Right renal cortex interstitium (tissue), 3 donors: Measurements from ENCODE around the gene COL1A1. TPM values are rescaled to one million over a fixed set of nuclear protein-coding genes. Genes with fewer than 3 reads are reported as not detected.

Source experiments
- DNase-seq, 3 donors: peaks; one replicate each; pipeline ENCODE4 v3.0.0-alpha.2; 2013; ENCODE audit warnings: low read depth in 3 of 3, low spot score in 2 of 3
- polyA plus RNA-seq, 3 donors: library from polyadenylated mRNA; unstranded; fragments of 120-200 nt; gene quantifications; one replicate each; pipeline ENCODE4 v1.2.1, GENCODE V29; 2013; ENCODE audit not compliant: insufficient read length in 3 of 3

COL1A1 gene
- polyA plus RNA-seq, 3 donors: 367 to 390 (median 375) TPM

DNA sequence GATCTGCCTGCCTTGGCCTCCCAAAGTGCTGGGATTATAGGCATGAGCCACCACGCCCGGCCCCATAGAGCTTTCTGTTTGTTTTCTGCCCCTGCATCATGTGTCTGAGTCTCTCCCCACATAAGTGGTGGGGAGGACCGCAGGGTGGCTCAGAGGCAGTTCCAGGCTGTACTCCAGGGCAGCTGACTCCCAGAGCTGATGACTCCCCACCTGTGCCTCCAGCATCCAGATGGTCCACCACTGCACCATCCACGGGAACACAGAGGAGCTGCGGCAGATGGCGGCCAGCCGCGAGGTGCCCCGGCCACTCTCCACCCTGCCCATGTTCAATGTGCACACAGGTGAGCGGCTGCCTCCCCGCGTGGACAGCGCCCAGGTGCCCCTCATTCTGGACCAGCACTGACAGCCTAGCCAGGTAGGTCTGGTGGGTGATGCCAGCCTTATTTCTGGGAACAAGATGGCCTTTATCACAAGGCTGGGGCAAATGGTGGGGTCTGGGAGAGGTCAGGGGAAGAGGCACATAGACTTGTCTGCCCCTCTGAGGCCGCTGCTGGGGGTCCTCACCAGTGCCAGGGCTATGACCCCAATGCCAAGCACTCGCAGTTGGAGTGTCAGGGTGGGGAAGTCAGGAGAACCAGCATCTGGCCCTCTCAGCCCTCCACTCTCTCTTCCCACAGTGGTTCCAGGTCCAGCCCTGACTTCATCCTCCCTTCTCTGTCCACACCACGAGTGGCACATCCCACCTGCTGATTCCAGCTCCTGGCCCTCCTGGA is 26.2 kb downstream of the COL1A1 start:
- DNase-seq: no peak

GRCh38 chr17:50174444-50174843 is 27.0 kb downstream of the COL1A1 start:
- DNase-seq: no peak

DNA sequence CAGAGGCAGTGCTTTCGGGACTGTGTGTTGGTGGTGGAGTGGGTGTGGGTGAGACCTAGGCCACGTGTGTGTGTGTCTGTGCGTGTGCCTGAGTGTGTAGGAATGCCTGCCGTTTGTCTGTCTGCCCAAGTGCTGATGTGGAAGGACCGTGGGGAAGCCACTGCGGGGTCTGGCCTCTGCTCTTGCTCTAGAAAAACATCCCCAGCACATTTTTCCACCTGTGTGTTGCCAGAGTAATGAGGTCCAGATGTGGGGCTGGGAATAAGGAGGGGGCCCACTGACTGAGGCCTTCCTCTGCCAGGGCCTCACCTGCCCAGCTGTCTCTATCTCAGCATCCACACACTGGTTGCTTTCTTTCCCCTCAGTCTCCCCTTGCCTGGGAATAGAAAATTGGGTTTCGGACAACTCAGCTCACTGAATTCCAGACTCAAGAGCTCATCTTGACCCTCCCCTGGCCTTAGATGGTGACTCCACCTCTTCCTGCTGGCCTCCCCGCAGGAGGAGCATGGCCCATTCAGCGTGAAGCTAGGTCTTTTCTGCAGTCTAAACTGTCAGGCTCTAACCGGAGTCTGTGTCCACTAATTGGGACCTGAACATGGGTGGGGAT is 28.0 kb downstream of the COL1A1 start:
- no peak for DNase-seq

DNA sequence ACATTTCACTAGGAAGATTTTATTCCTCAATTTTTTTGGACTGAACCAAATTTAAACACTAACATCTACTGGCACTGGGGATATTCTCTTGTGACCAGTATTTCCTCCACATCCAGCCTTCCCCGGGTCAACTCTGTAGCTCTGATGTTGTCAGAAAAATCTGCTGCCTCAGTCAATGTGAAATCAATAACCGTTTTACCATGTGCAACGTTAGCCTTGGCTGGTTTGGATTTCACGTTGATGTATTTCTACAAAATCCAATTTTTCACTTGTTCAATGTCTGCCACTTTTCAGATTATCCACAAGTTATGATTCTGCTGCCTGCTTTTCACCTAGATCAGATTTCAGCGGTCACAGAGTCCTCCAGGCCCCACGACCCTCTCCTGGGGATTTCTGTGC is 28.5 kb downstream of the COL1A1 start:
- no peak for DNase-seq

- no peak for DNase-seq
Measured at GRCh38 chr17:50172130-50172529, 29.3 kb downstream of the COL1A1 start.

GRCh38 chr17:50171371-50172071 is 29.9 kb downstream of the COL1A1 start:
- DNase-seq: no peak

- DNase-seq: no peak
Measured at GRCh38 chr17:50170662-50171370, 30.6 kb downstream of the COL1A1 start.

DNA sequence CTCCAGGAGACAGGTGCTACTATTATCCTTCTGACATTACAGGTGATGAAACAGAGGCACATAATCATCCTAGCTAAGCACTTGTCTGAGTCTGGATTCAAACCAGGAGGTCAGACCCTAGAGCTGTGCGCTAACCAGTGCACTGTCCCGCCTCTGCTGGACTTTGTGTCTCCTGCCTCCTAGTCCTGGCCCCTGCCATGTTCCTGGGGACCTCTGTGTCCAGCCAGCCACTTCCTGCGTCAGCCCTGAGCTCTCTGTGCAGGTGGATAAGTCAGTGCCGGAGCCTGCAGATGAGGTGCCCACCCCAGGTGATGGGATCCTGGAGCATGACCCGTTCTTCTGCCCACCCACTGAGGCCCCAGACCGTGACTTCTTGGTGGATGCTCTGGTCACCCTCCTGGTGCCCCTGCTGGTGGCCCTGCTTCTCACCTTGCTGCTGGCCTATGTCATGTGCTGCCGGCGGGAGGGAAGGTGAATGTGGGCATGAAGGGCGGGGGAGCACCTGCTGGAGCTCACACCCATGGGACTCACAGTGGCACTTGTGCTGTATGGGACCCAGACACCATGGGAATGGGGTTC is 31.5 kb downstream of the COL1A1 start:
- no peak for DNase-seq

GRCh38 chr17:50169121-50169764 is 32.2 kb downstream of the COL1A1 start:
- no peak for DNase-seq

DNA sequence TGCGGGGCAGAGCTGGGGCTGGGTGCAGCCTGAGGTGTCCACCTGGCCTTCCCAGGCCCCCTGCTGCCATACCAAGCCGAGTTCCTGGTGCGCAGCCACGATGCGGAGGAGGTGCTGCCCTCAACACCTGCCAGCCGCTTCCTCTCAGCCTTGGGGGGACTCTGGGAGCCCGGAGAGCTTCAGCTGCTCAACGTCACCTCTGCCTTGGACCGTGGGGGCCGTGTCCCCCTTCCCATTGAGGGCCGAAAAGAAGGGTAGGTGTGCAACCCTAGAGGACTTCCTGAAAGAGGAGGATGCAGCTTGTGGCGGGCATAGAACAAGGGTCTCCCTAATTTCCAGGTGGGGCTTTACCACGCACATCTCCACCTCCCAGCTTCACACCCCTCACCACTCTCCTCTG is 33.1 kb downstream of the COL1A1 start:
- DNase-seq: no peak

DNA sequence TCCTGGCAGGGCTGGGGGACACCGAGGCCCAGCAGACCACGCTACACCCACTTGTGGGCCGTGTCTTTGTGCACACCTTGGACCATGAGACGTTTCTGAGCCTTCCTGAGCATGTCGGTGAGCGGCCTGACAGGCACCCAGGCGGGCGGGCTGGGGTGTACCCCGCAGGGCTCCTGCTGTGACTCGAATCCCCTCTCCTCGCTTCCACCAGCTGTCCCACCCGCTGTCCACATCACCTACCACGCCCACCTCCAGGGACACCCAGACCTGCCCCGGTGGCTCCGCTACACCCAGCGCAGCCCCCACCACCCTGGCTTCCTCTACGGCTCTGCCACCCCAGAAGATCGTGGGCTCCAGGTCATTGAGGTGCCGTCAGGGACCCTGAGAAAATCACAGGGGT is 34.1 kb downstream of the COL1A1 start:
- DNase-seq: no peak

DNA sequence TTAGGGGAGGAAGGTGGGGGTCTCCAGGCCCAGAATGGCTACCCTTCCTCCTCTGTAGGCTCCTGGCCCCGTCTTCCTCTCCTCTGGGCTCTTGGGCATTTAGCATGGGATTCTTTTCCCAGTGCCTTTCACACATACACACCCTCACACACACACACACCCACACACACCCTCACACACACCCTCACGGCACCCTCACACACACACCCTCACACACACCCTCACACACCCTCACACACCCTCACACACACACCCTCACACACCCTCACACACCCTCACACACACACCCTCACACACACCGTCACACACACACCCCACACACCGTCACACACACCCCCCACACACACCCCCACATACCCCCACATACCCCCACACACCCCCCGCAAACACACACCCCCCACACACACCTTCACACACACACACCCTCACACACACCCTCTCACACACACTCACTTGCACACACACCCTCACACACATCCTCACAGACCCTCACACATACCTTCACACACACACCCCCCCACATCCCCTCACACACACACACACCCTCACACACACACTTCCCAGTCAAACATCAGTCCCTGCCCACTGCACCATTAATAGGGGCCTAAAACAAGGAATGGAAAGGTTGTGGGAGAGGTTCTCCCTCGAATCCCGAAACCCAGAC is 34.8 kb downstream of the COL1A1 start:
- no peak for DNase-seq

DNA sequence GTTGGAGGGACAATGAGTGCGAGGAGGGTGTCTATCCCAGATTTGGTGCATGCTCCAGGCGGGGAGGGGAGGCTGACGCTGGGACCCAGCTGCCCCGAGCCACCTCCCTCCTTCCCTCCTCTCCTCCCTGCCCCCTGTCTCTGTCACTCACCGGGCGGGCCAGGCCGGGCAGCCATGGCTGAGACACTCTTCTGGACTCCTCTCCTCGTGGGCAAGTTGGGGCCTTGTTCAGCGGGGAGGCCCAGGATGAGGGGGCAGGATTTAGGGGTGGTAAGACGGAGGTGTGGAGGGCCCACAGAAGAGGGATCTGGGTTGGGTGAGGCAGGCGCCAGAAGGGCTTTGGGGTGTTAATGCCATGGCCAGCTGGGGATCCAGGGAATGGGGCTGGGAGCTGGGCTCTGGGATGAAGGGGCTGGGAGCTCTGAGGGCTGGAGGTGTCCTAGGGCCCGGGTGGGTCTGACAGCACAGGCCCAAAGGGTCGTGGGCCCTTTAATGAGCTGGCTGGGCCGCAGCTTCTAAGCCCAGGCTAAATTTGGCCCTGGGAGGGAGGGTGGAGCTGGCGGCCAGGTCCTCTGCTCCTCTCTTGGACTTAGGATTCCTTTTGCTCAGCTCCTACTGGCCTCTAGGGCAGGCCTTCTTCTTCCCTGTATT is 35.4 kb downstream of the COL1A1 start, which contains the start of gene SGCA:
SGCA (plus strand) TSS at position 139 of the 651 bp plus-strand sequence; CDS start at position 175, 36 bp downstream.
- no peak for DNase-seq

DNA sequence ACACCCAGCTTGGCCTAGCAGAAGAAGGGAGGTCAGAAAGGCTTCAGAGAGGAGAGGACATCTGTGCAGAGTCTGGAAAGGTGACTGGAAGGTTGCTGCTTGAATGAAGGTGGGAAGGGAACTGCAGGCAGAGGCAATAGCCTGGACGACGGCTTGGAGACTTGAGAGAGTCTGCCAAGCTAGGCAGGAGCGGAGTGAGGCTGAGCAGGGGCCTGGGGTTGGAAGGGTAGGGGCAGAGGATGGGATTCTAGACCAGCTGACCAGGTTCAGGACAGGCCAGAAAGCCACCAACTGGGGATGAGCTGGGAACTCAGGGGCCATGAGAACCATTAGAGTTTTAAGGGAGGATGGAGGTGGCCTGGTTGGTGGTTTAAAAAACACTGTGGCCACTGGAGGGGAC is 36.0 kb downstream of the COL1A1 start:
- no peak for DNase-seq

- DNase-seq: no peak
Measured at GRCh38 chr17:50165066-50165465, 36.4 kb downstream of the COL1A1 start.

DNA sequence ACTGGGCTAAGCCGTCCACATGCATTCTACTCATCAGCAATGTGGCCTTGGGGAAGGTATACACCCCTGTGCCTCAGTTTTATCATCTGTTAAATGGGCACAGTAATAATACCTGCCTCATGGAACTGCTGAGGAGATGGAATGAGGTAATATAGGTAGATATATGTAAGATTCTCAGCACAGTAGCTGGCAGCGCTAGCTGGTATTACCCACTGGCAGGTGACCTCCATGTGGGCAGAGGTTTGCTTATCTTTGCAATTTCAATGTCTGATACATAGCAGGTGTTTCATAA is 36.8 kb downstream of the COL1A1 start:
- DNase-seq: no peak

GRCh38 chr17:50163843-50164696 is 37.4 kb downstream of the COL1A1 start:
- DNase-seq: no peak

GRCh38 chr17:50162466-50163254 is 38.8 kb downstream of the COL1A1 start:
- DNase-seq: no peak
